Measurements from ENCODE around the gene MSH2.

Gene MSH2

DNA sequence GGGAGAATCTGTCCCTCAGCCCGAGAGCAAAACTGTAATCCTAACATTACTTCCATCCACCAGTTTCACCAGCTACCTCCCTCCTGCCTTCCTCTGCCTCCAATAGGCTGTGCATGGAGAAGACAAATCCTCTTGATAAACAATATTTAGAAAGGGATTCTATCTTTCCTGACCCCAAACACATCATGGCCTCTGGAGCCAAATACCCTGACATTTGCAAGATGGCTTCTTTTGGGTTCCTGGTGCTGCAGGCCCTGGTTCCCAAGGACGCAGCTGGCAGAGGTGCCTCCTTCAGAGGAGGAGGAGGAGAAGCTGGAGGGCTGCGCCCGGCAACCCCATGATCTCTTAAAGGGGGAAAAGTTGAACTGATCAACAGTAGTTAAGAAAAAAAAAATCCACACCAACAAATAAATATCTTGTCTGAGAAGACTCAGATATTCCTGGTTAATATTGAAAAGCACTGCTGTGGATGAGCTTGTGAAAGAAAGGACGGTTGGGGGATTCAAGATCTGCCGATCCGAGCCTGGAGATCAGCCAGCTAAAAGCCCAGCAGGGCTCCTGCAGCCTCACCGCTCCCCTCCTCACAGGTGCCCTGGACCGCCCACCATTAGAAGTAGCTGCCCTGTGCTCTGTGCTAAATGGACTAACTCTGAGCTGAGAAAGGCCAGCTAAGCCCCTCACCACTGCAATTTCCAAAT is 116.8 kb downstream of the MSH2 start:
- DNase-seq (ENCODE audit: extremely low read depth, low read depth) = no peak
- TF ChIP-seq, protein P1, sequence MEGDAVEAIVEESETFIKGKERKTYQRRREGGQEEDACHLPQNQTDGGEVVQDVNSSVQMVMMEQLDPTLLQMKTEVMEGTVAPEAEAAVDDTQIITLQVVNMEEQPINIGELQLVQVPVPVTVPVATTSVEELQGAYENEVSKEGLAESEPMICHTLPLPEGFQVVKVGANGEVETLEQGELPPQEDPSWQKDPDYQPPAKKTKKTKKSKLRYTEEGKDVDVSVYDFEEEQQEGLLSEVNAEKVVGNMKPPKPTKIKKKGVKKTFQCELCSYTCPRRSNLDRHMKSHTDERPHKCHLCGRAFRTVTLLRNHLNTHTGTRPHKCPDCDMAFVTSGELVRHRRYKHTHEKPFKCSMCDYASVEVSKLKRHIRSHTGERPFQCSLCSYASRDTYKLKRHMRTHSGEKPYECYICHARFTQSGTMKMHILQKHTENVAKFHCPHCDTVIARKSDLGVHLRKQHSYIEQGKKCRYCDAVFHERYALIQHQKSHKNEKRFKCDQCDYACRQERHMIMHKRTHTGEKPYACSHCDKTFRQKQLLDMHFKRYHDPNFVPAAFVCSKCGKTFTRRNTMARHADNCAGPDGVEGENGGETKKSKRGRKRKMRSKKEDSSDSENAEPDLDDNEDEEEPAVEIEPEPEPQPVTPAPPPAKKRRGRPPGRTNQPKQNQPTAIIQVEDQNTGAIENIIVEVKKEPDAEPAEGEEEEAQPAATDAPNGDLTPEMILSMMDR (IDR thresholded peaks at IDR 0.05; ENCODE audit: low read depth, low read length) = no peak

- TF ChIP-seq, protein P1 (IDR thresholded peaks at IDR 0.05; ENCODE audit: low read depth, low read length) = no peak
- DNase-seq (ENCODE audit: extremely low read depth, low read depth) = no peak
These were observed 117.3 kb downstream of the MSH2 start for GRCh38 chr2:47520302-47520630.

DNA sequence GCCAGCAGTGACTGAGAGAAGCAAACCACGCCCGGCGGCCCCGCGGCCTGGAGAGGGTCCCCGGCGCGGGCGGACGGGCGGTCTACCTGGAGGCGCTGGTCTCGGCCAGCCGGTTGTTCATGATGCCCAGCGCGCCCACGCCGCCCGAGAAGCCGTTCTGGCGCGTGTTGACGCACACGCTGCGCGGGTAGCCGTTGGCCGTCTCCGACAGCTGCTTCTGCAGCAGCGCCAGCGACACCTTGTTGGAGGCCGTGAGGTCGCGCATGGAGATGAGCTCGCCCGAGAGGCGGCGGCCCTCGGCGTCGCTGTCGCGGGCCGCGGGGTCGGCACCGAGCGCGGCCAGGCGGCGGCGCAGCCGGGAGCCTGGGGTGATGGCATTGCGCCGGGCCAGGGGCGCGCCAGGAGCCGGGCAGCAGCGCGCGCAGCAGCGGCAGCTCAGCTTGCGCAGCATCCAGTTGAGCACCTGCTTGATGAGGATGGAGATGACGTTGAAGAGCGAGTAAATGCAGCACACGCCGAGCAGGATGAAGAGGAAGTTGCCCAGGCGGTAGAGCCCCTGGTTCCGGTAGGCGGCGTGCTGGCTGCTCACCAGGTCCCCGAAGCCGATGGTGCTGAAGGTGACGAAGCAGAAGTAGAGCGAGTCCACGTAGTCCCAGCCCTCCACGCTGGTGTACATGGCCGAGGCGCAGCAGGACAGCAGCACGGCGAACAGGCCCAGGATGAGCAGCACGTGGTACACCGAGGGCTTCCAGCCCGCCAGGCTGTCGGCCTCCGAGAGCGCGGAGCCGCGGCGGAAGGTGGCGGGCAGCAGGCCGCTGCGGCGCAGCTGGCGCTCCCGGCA is 118.1 kb downstream of the MSH2 start:
- no peak for DNase-seq (ENCODE audit: extremely low read depth, low read depth)
- TF ChIP-seq, protein P1 (IDR thresholded peaks at IDR 0.05; ENCODE audit: low read depth, low read length) = peak; percentile 21

GRCh38 chr2:47521666-47522285 is 118.8 kb downstream of the MSH2 start:
- TF ChIP-seq, protein P1 (IDR thresholded peaks at IDR 0.05; ENCODE audit: low read depth, low read length) = no peak
- DNase-seq (ENCODE audit: extremely low read depth, low read depth) = no peak

- no peak for DNase-seq (ENCODE audit: extremely low read depth, low read depth)
- TF ChIP-seq, protein P1 (IDR thresholded peaks at IDR 0.05; ENCODE audit: low read depth, low read length) = no peak
These were observed 122.2 kb downstream of the MSH2 start for GRCh38 chr2:47525167-47525566.

DNA sequence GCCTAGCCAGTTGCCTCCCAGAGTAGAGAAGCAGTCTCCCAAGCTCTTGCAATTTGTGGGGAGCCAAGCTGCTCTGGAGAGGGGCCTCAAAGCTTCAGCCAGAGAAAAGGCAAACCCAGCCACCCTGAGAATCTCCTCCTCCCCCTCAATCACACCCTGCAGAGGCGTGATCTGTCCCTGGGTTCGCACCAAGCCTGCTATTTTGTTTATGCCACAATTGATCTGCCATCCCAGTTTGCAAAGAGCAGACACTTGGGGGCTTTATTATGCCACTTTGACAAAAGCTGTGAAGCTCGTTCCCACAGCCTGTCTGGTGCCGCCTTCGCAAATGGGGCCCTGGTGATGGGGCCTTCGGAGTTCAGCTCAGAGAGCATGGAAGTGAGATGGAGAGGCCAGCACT is 125.5 kb downstream of the MSH2 start:
- DNase-seq (ENCODE audit: extremely low read depth, low read depth) = no peak
- TF ChIP-seq, protein P1 (IDR thresholded peaks at IDR 0.05; ENCODE audit: low read depth, low read length) = no peak

DNA sequence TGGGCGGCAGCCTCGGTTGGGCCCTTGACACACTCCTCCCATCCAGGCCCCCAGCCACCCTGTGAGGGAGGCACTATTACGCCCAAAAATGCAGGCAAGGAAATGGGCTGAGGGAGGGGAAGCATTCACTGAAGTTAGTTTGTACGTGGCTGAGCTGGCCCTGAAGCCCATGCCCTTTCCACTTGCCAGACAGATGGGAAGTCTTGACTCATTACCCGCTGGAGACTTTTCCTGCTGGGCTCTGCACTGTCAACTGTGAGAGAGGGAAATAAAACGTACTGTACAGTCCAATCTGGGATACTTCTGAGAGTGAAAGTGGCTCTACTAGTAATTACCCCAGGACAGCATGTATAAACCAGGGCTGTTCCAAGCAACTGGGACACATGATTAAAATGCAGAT is 125.9 kb downstream of the MSH2 start:
- TF ChIP-seq, protein P1 (IDR thresholded peaks at IDR 0.05; ENCODE audit: low read depth, low read length) = no peak
- no peak for DNase-seq (ENCODE audit: extremely low read depth, low read depth)

Measured in AG09319 (cell line).